HEK293 (cell line): Measurements from ENCODE around the gene INKA2.

ENCODE experiments used
- CTCF ChIA-PET: fragments of 350-600 bp; formaldehyde crosslinking; extraction: SDS; loops from one replicate; lab custom pipeline; 2021; ENCODE audit warnings: antibody characterized with exemption; lab: Yijun Ruan, JAX
- POLR2A ChIA-PET: fragments of 300-600 bp; formaldehyde crosslinking; extraction: SDS; loops from one replicate; lab custom pipeline; 2020; ENCODE audit warnings: antibody characterized with exemption, inconsistent platforms; lab: Yijun Ruan, JAX
- H3K27ac ChIP-seq: fragments of 200-500 bp; sonication (Bioruptor generic); 2 replicates; pipeline ENCODE4 v1.5.1; 2014; ENCODE audit warnings: low read depth, low read length, control low read depth, inconsistent platforms; ENCODE audit errors: extremely low read depth
- H3K36me3 ChIP-seq, 2 experiments: fragments of 200-500 bp in 1 of 2; sonication (Bioruptor generic) in 1 of 2; 1 replicate in 1 of 2; 2 replicates in 1 of 2; pipeline ENCODE4 v1.5.1; 2014 to 2017; ENCODE audit warnings: inconsistent platforms in 2 of 2, low read length in 2 of 2; ENCODE audit not compliant: control insufficient read depth in 2 of 2, insufficient read depth in 1 of 2
- H3K4me1 ChIP-seq: fragments of 200-500 bp; sonication (Bioruptor generic); 2 replicates; pipeline ENCODE4 v1.5.1; 2014; ENCODE audit warnings: mild to moderate bottlenecking, low read length, inconsistent platforms; ENCODE audit not compliant: control insufficient read depth, insufficient read depth
- H3K4me3 ChIP-seq: 2 replicates; pipeline ENCODE4 v1.5.1; 2011; ENCODE audit warnings: low read depth, mild to moderate bottlenecking, control low read depth, low read length, moderate library complexity
- H3K9me3 ChIP-seq: fragments of 200-500 bp; sonication (Bioruptor generic); 2 replicates; pipeline ENCODE4 v1.5.1; 2014; ENCODE audit warnings: low read depth, low read length, inconsistent platforms; ENCODE audit not compliant: control insufficient read depth, insufficient read depth
- KLF16 ChIP-seq: fragments of 450-650 bp; formaldehyde crosslinking; IDR thresholded peaks from 2 replicates; pipeline ENCODE4 v1.5.1; 2017; ENCODE audit warnings: missing biosample characterization, missing genetic modification characterization
- KLF17 ChIP-seq: fragments of 450-650 bp; formaldehyde crosslinking; IDR thresholded peaks from 2 replicates; pipeline ENCODE4 v1.5.1; 2016; ENCODE audit warnings: missing biosample characterization, missing genetic modification characterization
- MYNN ChIP-seq: fragments of 450-650 bp; formaldehyde crosslinking; IDR thresholded peaks from 2 replicates; pipeline ENCODE4 v1.5.1; 2016; ENCODE audit warnings: missing biosample characterization, missing genetic modification characterization, borderline replicate concordance
- MZF1 ChIP-seq: fragments of 450-650 bp; formaldehyde crosslinking; IDR thresholded peaks from 2 replicates; pipeline ENCODE4 v1.5.1; 2017; ENCODE audit warnings: missing biosample characterization, missing genetic modification characterization, borderline replicate concordance
- RBAK ChIP-seq: fragments of 450-650 bp; formaldehyde crosslinking; IDR thresholded peaks from 2 replicates; pipeline ENCODE4 v1.5.1; 2016; ENCODE audit warnings: missing biosample characterization, missing genetic modification characterization
- REPIN1 ChIP-seq: fragments of 450-650 bp; formaldehyde crosslinking; IDR thresholded peaks from 2 replicates; pipeline ENCODE4 v1.5.1; 2017; ENCODE audit warnings: missing biosample characterization, missing genetic modification characterization, low read depth
- SALL2 ChIP-seq: fragments of 450-650 bp; formaldehyde crosslinking; IDR thresholded peaks from 2 replicates; pipeline ENCODE4 v1.5.0; 2017; ENCODE audit warnings: missing biosample characterization, mild to moderate bottlenecking, missing genetic modification characterization, borderline replicate concordance
- ZFHX2 ChIP-seq: fragments of 450-650 bp; formaldehyde crosslinking; conservative IDR thresholded peaks from 2 replicates; pipeline ENCODE4 v1.5.1; 2016; ENCODE audit warnings: missing biosample characterization, missing genetic modification characterization
- ZFP69B ChIP-seq: fragments of 450-650 bp; formaldehyde crosslinking; IDR thresholded peaks from 2 replicates; pipeline ENCODE4 v1.5.1; 2016; ENCODE audit warnings: missing biosample characterization, missing genetic modification characterization
- ZNF132 ChIP-seq: fragments of 450-650 bp; formaldehyde crosslinking; IDR thresholded peaks from 2 replicates; pipeline ENCODE4 v1.5.1; 2017; ENCODE audit warnings: missing biosample characterization, missing genetic modification characterization, borderline replicate concordance
- ZNF16 ChIP-seq: fragments of 450-650 bp; formaldehyde crosslinking; IDR thresholded peaks from 2 replicates; pipeline ENCODE4 v1.5.1; 2016; ENCODE audit warnings: low read depth, missing biosample characterization, missing genetic modification characterization
- ZNF169 ChIP-seq: fragments of 450-650 bp; formaldehyde crosslinking; IDR thresholded peaks from 2 replicates; pipeline ENCODE4 v1.5.1; 2016; ENCODE audit warnings: missing biosample characterization, missing genetic modification characterization
- ZNF223 ChIP-seq: fragments of 450-650 bp; formaldehyde crosslinking; IDR thresholded peaks from 2 replicates; pipeline ENCODE4 v1.5.1; 2016; ENCODE audit warnings: missing biosample characterization, missing genetic modification characterization
- ZNF280C ChIP-seq: fragments of 450-650 bp; formaldehyde crosslinking; IDR thresholded peaks from 2 replicates; pipeline ENCODE4 v1.5.1; 2016; ENCODE audit warnings: missing biosample characterization, missing genetic modification characterization
- ZNF292 ChIP-seq: fragments of 450-650 bp; formaldehyde crosslinking; IDR thresholded peaks from 2 replicates; pipeline ENCODE4 v1.5.1; 2016; ENCODE audit warnings: low read depth, missing biosample characterization, missing genetic modification characterization, borderline replicate concordance
- ZNF341 ChIP-seq: fragments of 450-650 bp; formaldehyde crosslinking; IDR thresholded peaks from 2 replicates; pipeline ENCODE4; 2016; ENCODE audit warnings: low read depth, missing biosample characterization, missing genetic modification characterization
- ZNF423 ChIP-seq: fragments of 450-650 bp; formaldehyde crosslinking; IDR thresholded peaks from 2 replicates; pipeline ENCODE4 v1.5.1; 2016; ENCODE audit warnings: missing biosample characterization, missing genetic modification characterization
- ZNF513 ChIP-seq: fragments of 450-650 bp; IDR thresholded peaks from 2 replicates; pipeline ENCODE4 v1.5.1; 2018; ENCODE audit warnings: missing biosample characterization, missing genetic modification characterization
- ZNF514 ChIP-seq: fragments of 450-650 bp; formaldehyde crosslinking; IDR thresholded peaks from 2 replicates; pipeline ENCODE4 v1.5.1; 2016; ENCODE audit warnings: missing biosample characterization, missing genetic modification characterization
- ZNF548 ChIP-seq: fragments of 450-650 bp; formaldehyde crosslinking; IDR thresholded peaks from 2 replicates; pipeline ENCODE4 v1.5.1; 2016; ENCODE audit warnings: missing biosample characterization, missing genetic modification characterization
- ZNF571 ChIP-seq: fragments of 450-650 bp; formaldehyde crosslinking; IDR thresholded peaks from 2 replicates; pipeline ENCODE4 v1.5.0; 2017; ENCODE audit warnings: missing biosample characterization, missing genetic modification characterization
- ZNF596 ChIP-seq: fragments of 450-650 bp; IDR thresholded peaks from 2 replicates; pipeline ENCODE4 v1.5.0; 2018; ENCODE audit warnings: missing biosample characterization, mild to moderate bottlenecking, missing genetic modification characterization, moderate library complexity
- ZNF660 ChIP-seq: fragments of 450-650 bp; IDR thresholded peaks from 2 replicates; pipeline ENCODE4 v1.5.1; 2018; ENCODE audit warnings: missing biosample characterization, mild to moderate bottlenecking, missing genetic modification characterization
- ZNF791 ChIP-seq: fragments of 450-650 bp; formaldehyde crosslinking; IDR thresholded peaks from 2 replicates; pipeline ENCODE4 v1.5.1; 2016; ENCODE audit warnings: missing biosample characterization, missing genetic modification characterization
- ZNF843 ChIP-seq: fragments of 450-650 bp; formaldehyde crosslinking; IDR thresholded peaks from 2 replicates; pipeline ENCODE4 v1.5.1; 2016; ENCODE audit warnings: missing biosample characterization, missing genetic modification characterization

The INKA2 gene

GRCh38 chr1:111751906-111752575 lies 12.8 kb upstream of the INKA2 start:
- Histone ChIP-seq H3K9me3 (no peaks in the 10 kb centered on the region), H3K4me1 (peaks cover 4% of the 10 kb centered on the region; the same call in 1 of the 2 replicates)
- ChIA-PET POLR2A (interaction anchor here (3.5 kb wide), 1 partner anchor 13 kb away, joined by 13 read pairs; the partner anchor contains the start of gene INKA2), CTCF (interaction anchor here (0.6 to 2.3 kb wide), 7 partner anchors 14 to 270 kb away, joined by 3 to 14 read pairs (median 5); partner anchors contain the start of gene INKA2)
- TF ChIP-seq ZNF16 (tag by site-specific recombination) (no peak), ZNF169 (tag by site-specific recombination) (no peak)
- TF ChIP-seq, all 188 proteins: peak for 0
- Histone ChIP-seq H3K36me3 (peaks cover 0 to 1% of the 10 kb centered on the region in 2 experiments; a peak in 1 of 3 replicates), H3K27ac (no peak overlapping the region), H3K4me3 (no peak overlapping the region)

GRCh38 chr1:111750856-111751255 lies 11.7 kb upstream of the INKA2 start:
- Histone ChIP-seq H3K36me3 (no peaks in the 10 kb centered on the region), H3K4me1 (peaks cover 4% of the 10 kb centered on the region; the same call in 1 of the 2 replicates), H3K4me3 (no peak overlapping the region), H3K27ac (no peak overlapping the region), H3K9me3 (no peaks in the 10 kb centered on the region)
- POLR2A ChIA-PET: interaction anchor here (0.6 to 3.5 kb wide), 2 partner anchors 11 to 289 kb away, joined by 5 to 13 read pairs; partner anchors contain the start of gene INKA2
- CTCF ChIA-PET: interaction anchor here (0.6 to 3.2 kb wide), 11 partner anchors 13 to 612 kb away, joined by 3 to 14 read pairs (median 4); partner anchors contain the start of gene INKA2
- no peak for TF ChIP-seq ZNF843 (tag by site-specific recombination)
- no peak for TF ChIP-seq ZNF513
- no peak for TF ChIP-seq RBAK
- TF ChIP-seq ZNF223 (tag by site-specific recombination): no peak
- no peak for TF ChIP-seq KLF17 (tag by site-specific recombination)
- no peak for TF ChIP-seq ZNF423 (tag by site-specific recombination)
- no peak for TF ChIP-seq ZFHX2 (tag by site-specific recombination)
- TF ChIP-seq ZNF660: no peak
- no peak for TF ChIP-seq SALL2 (tag by site-specific recombination)
- TF ChIP-seq REPIN1 (tag by site-specific recombination): no peak
- TF ChIP-seq ZNF791 (tag by site-specific recombination): no peak
- no peak for TF ChIP-seq ZNF596 (tag by site-specific recombination)
- TF ChIP-seq ZNF514 (tag by site-specific recombination): no peak
- TF ChIP-seq ZNF16 (tag by site-specific recombination): no peak

- H3K4me1 ChIP-seq: peaks cover 2% of the 10 kb centered on the region; the same call in 1 of the 2 replicates
- H3K9me3 ChIP-seq: no peaks in the 10 kb centered on the region
- no peaks in the 10 kb centered on the region for H3K36me3 ChIP-seq
- ChIA-PET POLR2A (interaction anchor here (3.5 kb wide), 1 partner anchor 10 kb away, joined by 13 read pairs; the partner anchor contains the start of gene INKA2), CTCF (interaction anchor here (0.9 to 3.2 kb wide), 3 partner anchors 13 to 242 kb away, joined by 4 to 13 read pairs (median 5); no protein-coding TSS in a partner anchor)
- H3K4me3 ChIP-seq: no peak overlapping the region
- no peak overlapping the region for H3K27ac ChIP-seq
- TF ChIP-seq ZNF132 (tag by site-specific recombination) (no peak), ZNF292 (tag by site-specific recombination) (no peak), ZNF660 (no peak), ZNF280C (tag by site-specific recombination) (no peak), ZNF169 (tag by site-specific recombination) (no peak), ZNF548 (tag by site-specific recombination) (no peak), ZFP69B (tag by site-specific recombination) (no peak), KLF16 (no peak), MZF1 (no peak), ZNF571 (tag by site-specific recombination) (no peak), ZNF341 (tag by site-specific recombination) (no peak), MYNN (no peak)
Measured at GRCh38 chr1:111749628-111750027, 10.4 kb upstream of the INKA2 start.
